ENCODE measurements around the gene MCM3AP. TPM values are rescaled to one million over a fixed set of nuclear protein-coding genes. Genes with fewer than 3 reads are reported as not detected.

MCM3AP gene
- total and polyA plus RNA-seq, 9 of the 15 experiments (the other 6 are each of a cell fraction or from before 2014, with no cell fraction given) = 6.5 to 179 (median 69.6) TPM

- TF ChIP-seq ARID3B (CRISPR knock-in tag; IDR thresholded peaks at IDR 0.05; ENCODE audit: borderline replicate concordance) (no peak), ARID4B (CRISPR knock-in tag; IDR thresholded peaks at IDR 0.05) (peak; percentile 70; the same call in 1 of the 2 replicates), FOXO4 (CRISPR knock-in tag; IDR thresholded peaks at IDR 0.05) (no peak), NR1H2 (CRISPR knock-in tag; IDR thresholded peaks at IDR 0.05) (peak; percentile 75; the same call in 1 of the 2 replicates), SRSF1 (IDR thresholded peaks at IDR 0.05; ENCODE audit: low read depth, low read length) (no peak), SMAD1 (IDR thresholded peaks at IDR 0.05; ENCODE audit: low read depth, low read length, partially characterized antibody) (no peak), STAT6 (CRISPR knock-in tag; IDR thresholded peaks at IDR 0.05) (no peak), TBP (optimal IDR thresholded peaks at IDR 0.05; ENCODE audit: low read depth, low read length) (peak; percentile 35), BCLAF1 (IDR thresholded peaks at IDR 0.05; ENCODE audit: borderline replicate concordance in 1 of 2, control insufficient read depth in 1 of 2, low read depth in 2 of 2, low read length in 1 of 2) (0 out of 4 replicates have a peak, but pooled peaks of 1 of the 2 experiments have one; percentile 62), EP400 (IDR thresholded peaks at IDR 0.05) (peak; percentile 72), NFXL1 (CRISPR knock-in tag; IDR thresholded peaks at IDR 0.05) (no peak), SMAD3 (CRISPR knock-in tag; conservative IDR thresholded peaks at IDR 0.05) (no peak)
Measured at GRCh38 chr21:46325073-46325912, 39.9 kb upstream of the MCM3AP start (continued).

Measured in K562 (cell line).